GM21825 (cell line): Measurements from ENCODE around the gene FSD1L.
"Not testable (repeated sequence)": the region's sequence is repeated elsewhere in the genome, so short reads cannot be mapped to it uniquely, and the experiment has no call there.

Experiments
- ATAC-seq: cut with Tn5 transposase; IDR thresholded peaks from one replicate; pipeline ENCODE4 v1.9.1; 2021; ENCODE audit warnings: mild to moderate bottlenecking, moderate library complexity; ENCODE audit not compliant: unreplicated experiment

FSD1L gene

DNA sequence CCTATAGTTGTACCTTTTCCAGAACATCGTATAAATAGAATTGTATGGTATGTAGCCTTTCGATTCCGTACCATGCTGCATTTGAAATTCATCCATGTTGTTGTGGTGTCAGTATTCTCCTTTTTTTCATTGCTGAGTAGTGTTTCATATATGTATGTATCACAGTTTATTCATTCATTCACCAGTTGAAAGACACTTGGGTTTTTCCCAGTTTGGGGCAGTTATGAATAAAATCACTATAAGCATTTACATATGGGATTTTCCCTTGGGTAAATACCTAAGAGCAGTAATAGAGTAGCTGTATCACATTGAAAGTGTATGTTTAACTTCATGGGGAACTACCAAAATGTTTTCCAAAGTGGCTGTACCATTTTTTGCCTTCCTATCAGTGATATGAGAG, 94.0 kb downstream of the FSD1L start:
- peak; percentile 90 for ATAC-seq

DNA sequence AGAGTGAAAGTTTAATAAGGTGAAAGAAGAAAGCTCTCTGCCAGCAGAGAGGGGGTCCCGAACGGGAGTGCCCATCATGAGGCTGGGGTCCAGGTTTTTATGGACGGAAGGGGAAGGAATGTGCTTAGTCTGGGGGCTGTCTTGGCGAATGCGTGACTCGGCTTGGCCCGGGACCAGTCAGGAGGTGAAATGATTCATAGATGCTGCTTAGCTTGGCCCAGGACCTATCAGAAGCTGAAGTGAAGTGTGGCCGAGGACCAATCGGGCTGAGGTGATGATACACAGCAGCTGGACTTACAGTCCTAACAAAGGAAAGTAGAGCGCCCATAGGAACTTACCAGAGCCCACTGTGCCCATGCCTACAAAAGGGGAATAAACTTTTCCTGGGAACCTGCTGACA, 106.2 kb downstream of the FSD1L start:
- ATAC-seq: no peak

DNA sequence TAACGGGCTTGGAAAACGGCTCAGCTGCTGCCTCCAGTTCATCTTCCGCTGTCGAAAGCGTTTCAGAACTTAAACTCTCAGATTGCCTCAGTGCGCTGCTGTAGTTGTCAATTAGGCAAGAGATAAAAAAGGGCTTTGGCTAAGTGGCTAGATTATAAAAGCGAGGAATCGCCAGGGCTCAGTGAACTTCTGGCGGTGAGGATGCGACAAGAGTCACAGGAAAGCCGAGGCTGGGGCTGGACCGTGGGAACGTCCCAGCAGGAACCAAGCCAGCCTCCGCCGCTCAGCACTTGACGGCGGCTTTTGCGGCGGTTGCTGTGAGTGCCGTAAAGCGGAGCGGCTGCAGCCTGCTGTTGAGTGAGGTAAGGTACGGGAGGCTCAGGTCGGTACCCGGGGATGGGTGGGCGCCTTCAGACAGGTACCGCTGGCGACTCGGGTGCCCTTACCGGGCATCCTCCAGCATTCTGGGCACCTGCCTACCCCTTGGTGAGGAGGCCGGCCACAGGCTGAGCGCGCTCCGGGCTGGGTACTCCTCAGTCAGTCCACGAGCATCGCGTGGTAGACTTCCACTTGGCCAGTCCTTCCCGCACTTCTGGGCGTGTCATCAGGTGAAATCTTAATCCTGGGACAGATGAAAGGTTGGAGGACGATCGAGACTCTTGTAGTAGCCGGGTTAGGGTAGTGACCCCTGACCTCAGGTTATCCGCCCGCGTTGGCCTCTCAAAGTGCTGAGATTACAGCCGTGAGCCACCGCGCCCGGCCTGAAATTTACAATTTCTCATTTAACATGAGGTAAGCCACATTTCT, 110.2 kb downstream of the FSD1L start, which contains the start of gene FKTN:
TSS of gene FKTN (plus strand) at position 328 of the 807 bp plus-strand sequence. CDS start 16,902 bp downstream, outside the sequence.
- ATAC-seq: peak; percentile 97

DNA sequence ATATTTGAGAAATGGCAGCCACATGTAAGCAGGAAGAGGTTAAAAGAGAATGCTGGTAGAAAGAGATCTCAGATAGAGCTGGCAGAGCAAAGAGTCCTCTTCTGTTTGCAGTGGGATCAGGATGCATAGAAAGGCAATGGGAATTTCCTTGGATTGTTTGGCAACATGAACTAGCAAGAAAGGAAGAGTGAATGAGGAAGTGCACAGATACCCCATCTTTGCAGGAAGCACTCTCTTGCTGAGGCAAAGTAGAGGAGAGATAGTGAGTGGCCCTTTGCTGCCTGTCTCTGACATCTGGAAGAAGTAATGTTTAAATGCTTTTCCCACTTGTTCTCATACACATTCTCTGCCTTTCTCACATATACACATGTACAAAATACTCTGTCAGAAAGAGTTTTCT, 124.6 kb downstream of the FSD1L start:
- ATAC-seq: no peak

DNA sequence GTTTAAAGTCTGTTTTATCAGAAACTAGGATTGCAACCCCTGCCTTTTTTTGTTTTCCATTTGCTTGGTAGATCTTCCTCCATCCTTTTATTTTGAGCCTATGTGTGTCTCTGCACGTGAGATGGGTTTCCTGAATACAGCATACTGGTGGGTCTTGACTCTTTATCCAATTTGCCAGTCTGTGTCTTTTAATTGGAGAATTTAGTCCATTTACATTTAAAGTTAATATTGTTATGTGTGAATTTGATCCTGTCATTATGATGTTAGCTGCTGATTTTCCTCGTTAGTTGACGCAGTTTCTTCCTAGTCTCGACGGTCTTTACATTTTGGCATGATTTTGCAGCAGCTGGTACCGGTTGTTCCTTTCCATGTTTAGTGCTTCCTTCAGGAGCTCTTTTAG, 132.1 kb downstream of the FSD1L start:
- ATAC-seq: not testable (repeated sequence)

DNA sequence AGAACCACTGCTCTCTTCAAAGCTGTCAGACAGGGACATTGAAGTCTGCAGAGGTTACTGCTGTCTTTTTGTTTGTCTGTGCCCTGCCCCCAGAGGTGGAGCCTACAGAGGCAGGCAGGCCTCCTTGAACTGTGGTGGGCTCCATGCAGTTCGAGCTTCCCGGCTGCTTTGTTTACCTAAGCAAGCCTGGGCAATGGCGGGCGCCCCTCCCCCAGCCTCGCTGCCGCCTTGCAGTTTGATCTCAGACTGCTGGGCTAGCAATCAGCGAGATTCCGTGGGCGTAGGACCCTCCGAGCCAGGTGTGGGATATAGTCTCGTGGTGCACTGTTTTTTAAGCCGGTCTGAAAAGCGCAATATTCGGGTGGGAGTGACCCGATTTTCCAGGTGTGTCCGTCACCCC, 133.7 kb downstream of the FSD1L start:
- ATAC-seq: not testable (repeated sequence)

DNA sequence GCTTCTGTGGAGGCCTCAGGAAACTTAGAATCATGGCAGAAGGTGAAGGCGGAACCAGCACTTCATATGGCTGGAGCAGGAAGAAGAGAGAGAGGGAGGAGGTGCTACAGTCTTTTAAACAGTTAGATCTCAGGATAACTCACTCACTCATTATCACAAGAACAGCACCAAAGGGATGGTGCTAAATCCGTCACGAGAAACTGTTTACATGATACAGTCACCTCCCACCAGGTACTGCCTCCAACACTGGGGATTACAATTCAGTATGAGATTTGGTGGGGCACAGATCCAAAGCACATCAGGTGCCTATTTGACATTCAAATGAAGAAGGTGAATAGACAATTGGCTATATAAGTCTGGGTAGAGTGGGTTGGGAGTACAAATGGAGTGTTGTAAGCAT, 145.3 kb downstream of the FSD1L start:
- ATAC-seq: no peak
